GM18870 (cell line): ENCODE measurements around the gene FAM98C.

Experiments
- ATAC-seq: cut with Tn5 transposase; IDR thresholded peaks from one replicate; pipeline ENCODE4 v1.9.1; 2021; ENCODE audit warnings: moderate library complexity; ENCODE audit not compliant: unreplicated experiment

The FAM98C gene

DNA sequence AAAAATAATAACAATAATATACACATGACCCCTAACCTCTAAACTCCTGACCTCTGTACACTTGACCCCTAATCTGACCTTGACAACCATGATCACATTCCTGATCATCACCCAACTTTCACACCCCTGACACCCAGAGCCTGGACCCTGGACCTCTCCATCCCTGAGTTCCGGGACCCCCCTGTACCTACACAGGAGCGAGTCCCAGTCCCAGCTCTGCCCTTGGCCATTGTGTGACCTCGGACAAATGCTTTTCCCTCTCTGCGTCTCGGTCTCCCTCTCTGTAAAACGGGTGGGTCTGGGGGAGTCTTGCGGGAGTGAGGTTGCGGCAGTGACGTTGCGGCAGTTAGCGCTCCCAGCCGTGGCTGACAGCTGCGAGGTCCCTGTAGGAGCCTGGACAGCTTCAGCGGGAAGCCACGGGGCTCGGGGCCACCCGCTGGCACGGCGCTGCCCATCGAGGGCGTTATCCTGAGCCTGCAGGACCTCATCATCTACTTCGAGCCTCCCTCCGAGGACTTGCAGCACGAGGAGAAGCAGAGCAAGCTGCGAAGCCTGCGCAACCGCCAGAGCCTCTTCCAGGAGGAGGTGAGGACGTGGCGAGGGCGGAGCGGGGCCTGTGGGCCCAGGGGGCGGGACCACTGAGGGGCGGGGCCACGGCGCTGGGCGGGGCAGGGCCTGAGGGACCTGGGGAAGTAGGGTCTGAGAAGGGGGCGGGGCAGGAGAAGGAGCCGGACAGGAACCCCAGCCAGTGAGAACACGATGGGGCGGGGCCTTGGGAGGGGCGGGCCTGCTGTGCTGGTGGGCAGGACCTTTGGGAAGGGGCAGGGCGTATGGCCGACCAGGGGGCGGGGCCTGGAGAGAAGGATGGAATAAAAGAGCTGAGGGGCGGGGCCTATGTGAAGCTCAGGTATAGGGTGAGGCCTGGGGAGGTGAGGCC lies 49.8 kb downstream of the FAM98C start:
- no peak for ATAC-seq

DNA sequence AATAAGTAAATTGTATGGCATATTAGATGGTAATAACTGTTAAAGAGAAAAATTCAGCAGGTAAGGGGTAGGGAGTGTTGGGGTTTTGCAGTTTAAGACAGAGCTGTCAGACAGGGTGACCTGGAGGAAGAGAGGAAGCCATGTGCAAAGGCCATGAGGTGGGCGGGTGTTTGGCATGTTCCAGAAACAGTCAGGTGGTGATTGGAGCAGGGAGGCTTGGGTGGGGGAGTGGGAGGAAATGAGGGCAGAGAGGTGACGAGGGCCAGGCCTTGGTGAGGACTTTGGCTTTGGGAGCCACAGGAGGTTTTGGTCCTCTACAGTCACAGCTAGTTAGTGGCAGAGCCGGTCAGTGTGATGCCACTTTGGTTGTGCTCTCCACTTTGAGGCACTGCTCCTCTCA lies 50.7 kb downstream of the FAM98C start:
- ATAC-seq, result no peak

DNA sequence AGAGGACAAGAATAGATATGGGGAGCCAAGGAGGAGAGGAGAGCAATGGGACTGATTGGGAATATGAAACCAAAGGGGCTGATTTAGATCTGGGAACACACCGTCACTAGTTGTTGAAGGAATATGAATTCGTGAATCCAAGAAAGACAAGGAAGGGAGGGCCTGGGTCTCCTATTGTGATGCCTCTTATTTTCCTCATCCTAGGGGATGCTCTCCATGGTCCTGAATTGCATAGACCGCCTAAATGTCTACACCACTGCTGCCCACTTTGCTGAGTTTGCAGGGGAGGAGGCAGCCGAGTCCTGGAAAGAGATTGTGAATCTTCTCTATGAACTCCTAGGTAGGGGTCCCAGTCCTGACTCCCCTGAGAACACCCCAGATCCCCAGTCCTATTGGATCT lies 52.1 kb downstream of the FAM98C start:
- no peak for ATAC-seq

DNA sequence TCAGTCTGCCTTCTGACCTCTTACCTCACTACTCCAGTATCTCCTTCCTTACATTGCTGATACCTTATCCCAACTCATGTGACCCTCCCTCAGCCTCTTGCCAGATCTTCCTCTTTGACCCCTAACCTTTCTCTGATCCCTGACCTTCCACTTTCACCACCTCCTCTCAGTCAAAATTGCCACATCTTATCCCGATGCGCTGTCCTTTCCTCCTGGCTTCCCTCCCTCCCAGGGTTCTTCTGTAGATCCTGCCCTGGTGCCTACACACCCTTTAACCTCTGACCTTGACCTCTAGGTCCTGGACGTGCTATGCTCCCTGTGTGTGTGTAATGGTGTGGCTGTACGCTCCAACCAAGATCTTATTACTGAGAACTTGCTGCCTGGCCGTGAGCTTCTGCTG lies 54.3 kb downstream of the FAM98C start:
- no peak for ATAC-seq

DNA sequence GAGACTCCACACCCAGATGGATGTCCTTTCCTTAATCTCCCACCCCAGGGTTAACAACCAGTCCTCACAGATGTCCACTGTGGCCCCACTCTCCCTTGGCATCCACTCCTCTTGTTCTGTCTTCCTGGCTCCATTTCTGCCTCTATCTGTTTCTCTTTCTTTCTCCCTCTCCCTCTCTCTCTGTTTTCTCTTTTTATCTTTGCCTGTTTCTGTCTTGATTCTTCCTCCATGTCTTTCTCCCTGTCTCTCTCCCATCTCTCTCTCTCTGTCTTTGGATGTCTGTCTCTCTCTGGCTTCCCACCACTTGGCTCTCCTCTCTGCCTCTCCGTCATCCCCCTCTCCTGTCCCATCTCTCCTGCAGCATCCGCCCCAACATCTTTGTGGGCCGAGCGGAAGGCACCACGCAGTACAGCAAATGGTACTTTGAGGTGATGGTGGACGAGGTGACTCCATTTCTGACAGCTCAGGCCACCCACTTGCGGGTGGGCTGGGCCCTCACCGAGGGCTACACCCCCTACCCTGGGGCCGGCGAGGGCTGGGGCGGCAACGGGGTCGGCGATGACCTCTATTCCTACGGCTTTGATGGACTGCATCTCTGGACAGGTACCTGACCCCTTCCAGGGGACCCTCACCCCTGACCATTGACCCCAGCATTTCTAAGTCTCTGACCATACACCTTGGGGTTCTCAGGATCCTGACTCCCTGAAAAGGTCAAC lies 55.0 kb downstream of the FAM98C start:
- no peak for ATAC-seq
